H1 (cell line): ENCODE measurements around the gene ZNF738.

ENCODE experiments used
- ATF2 ChIP-seq: IDR thresholded peaks from 2 replicates; pipeline ENCODE4 v1.6.1; 2012; ENCODE audit warnings: low read length, inconsistent platforms
- BRCA1 ChIP-seq: IDR thresholded peaks from 2 replicates; pipeline ENCODE4 v1.6.1; 2012; ENCODE audit warnings: low read depth, low read length, improper control_type of control experiment
- CTCF ChIP-seq, 3 experiments: IDR thresholded peaks; 1 replicate in 2 of 3; 2 replicates in 1 of 3; pipeline versions ENCODE4 v1.5.1 to v1.6.1; 2011; ENCODE audit warnings: low read length in 3 of 3, mild to moderate bottlenecking in 3 of 3, inconsistent platforms in 2 of 3, low read depth in 1 of 3, moderate library complexity in 1 of 3; ENCODE audit not compliant: insufficient read depth in 1 of 3; ENCODE audit errors: control extremely low read depth in 1 of 3
- EP300 ChIP-seq, 2 experiments: IDR thresholded peaks; 1 replicate in 1 of 2; 2 replicates in 1 of 2; pipeline ENCODE4 v1.6.1; 2011 to 2012; ENCODE audit warnings: low read depth in 2 of 2, low read length in 2 of 2, mild to moderate bottlenecking in 2 of 2, borderline replicate concordance in 1 of 2, inconsistent platforms in 1 of 2, moderate library complexity in 1 of 2
- POLR2A ChIP-seq, 2 experiments: IDR thresholded peaks; 1 replicate in 1 of 2; 2 replicates in 1 of 2; pipeline ENCODE4 v1.6.1; 2011; ENCODE audit warnings: low read depth in 2 of 2, low read length in 2 of 2, mild to moderate bottlenecking in 2 of 2; ENCODE audit errors: control extremely low read depth in 1 of 2
- POLR2AphosphoS5 ChIP-seq: IDR thresholded peaks from 2 replicates; pipeline ENCODE4 v1.6.1; 2011; ENCODE audit warnings: low read depth, low read length
- RFX5 ChIP-seq: IDR thresholded peaks from 2 replicates; pipeline ENCODE4 v1.6.1; 2011; ENCODE audit warnings: low read depth, low read length, improper control_type of control experiment, borderline replicate concordance
- SIN3A ChIP-seq, 2 experiments: IDR thresholded peaks in 1 of 2; conservative IDR thresholded peaks in 1 of 2; 2 replicates each; pipeline ENCODE4 v1.6.1; 2011 to 2012; ENCODE audit warnings: low read length in 2 of 2, improper control_type of control experiment in 1 of 2, low read depth in 1 of 2, mild to moderate bottlenecking in 1 of 2
- TBP ChIP-seq: IDR thresholded peaks from 2 replicates; pipeline ENCODE4 v1.6.1; 2011; ENCODE audit warnings: low read depth, low read length, improper control_type of control experiment
- ZNF274 ChIP-seq: IDR thresholded peaks from 2 replicates; pipeline ENCODE4 v1.7.0; 2012; ENCODE audit warnings: low read length, borderline replicate concordance; ENCODE audit errors: extremely low read depth

- TF ChIP-seq BRCA1 (no peak), POLR2AphosphoS5 (peak; percentile 97), EP300 (IDR thresholded peaks at IDR 0.05; ENCODE audit: borderline replicate concordance in 1 of 2, low read depth in 2 of 2, low read length in 2 of 2) (no peak), RFX5 (no peak), CTCF (IDR thresholded peaks at IDR 0.05; ENCODE audit: control extremely low read depth in 1 of 3, insufficient read depth in 1 of 3, low read depth in 1 of 3, low read length in 3 of 3) (no peak), POLR2A (IDR thresholded peaks at IDR 0.05; ENCODE audit: control extremely low read depth in 1 of 2, low read depth in 2 of 2, low read length in 2 of 2) (peak in 1 of 2 experiments; percentile 98; a peak in 2 of 3 replicates), TBP (peak; percentile 95), ZNF274 (no peak), ATF2 (no peak), SIN3A (conservative IDR thresholded peaks at IDR 0.05 in 1 of 2, IDR thresholded peaks at IDR 0.05 in 1 of 2; ENCODE audit: low read depth in 1 of 2, low read length in 2 of 2) (peak; percentile 27 to 67; a peak in 1 of 4 replicates)
Observed at GRCh38 chr19:21358768-21359451, at the start of gene ZNF738.
